ENCODE data around the gene ANGPTL2.

- TF ChIP-seq ELF1 (IDR thresholded peaks at IDR 0.05) (no peak), CHD2 (IDR thresholded peaks at IDR 0.05; ENCODE audit: low read length, partially characterized antibody) (no peak), GABPA (IDR thresholded peaks at IDR 0.05; ENCODE audit: low read depth) (no peak), JUND (IDR thresholded peaks at IDR 0.05) (no peak), POLR2AphosphoS5 (IDR thresholded peaks at IDR 0.05; ENCODE audit: low read depth, low read length) (no peak), RFX5 (IDR thresholded peaks at IDR 0.05; ENCODE audit: low read length) (no peak), SIN3A (IDR thresholded peaks at IDR 0.05; ENCODE audit: borderline replicate concordance, low read depth, low read length) (no peak)
- TF ChIP-seq, protein P1, sequence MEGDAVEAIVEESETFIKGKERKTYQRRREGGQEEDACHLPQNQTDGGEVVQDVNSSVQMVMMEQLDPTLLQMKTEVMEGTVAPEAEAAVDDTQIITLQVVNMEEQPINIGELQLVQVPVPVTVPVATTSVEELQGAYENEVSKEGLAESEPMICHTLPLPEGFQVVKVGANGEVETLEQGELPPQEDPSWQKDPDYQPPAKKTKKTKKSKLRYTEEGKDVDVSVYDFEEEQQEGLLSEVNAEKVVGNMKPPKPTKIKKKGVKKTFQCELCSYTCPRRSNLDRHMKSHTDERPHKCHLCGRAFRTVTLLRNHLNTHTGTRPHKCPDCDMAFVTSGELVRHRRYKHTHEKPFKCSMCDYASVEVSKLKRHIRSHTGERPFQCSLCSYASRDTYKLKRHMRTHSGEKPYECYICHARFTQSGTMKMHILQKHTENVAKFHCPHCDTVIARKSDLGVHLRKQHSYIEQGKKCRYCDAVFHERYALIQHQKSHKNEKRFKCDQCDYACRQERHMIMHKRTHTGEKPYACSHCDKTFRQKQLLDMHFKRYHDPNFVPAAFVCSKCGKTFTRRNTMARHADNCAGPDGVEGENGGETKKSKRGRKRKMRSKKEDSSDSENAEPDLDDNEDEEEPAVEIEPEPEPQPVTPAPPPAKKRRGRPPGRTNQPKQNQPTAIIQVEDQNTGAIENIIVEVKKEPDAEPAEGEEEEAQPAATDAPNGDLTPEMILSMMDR (IDR thresholded peaks at IDR 0.05): no peak
Measured at GRCh38 chr9:127142291-127142690, 19.9 kb upstream of the ANGPTL2 start.

Measured in SK-N-SH (cell line).